Measurements from ENCODE around the gene SCYL1.

GRCh38 chr11:65551572-65552387 lies 26.9 kb downstream of the SCYL1 start:
- peak; percentile 25 to 78 (median 56) for TF ChIP-seq CTCF (IDR thresholded peaks at IDR 0.05)
- peak in 2 of 3 donors; percentile 29 to 38 for TF ChIP-seq POLR2A (IDR thresholded peaks at IDR 0.05)

Data from body of pancreas (tissue), 4 donors.